Parathyroid adenoma (tissue), 2 donors: ENCODE results near the gene COX6B2.

Experiments used
- H2AFZ ChIP-seq: fragments of 300-600 bp; sonication (generic); one replicate; pipeline ENCODE4 v1.7.0; 2017; ENCODE audit warnings: antibody characterized with exemption, mild to moderate bottlenecking
- H3K27ac ChIP-seq: fragments of 300-600 bp; sonication (generic); one replicate; pipeline ENCODE4 v1.7.0; 2017
- H3K27me3 ChIP-seq: fragments of 300-600 bp; sonication (generic); one replicate; pipeline ENCODE4 v1.7.0; 2017; ENCODE audit warnings: low read length; ENCODE audit not compliant: control insufficient read depth, insufficient read depth
- H3K36me3 ChIP-seq: fragments of 300-600 bp; sonication (generic); one replicate; pipeline ENCODE4 v1.7.0; 2017; ENCODE audit warnings: low read length; ENCODE audit not compliant: control insufficient read depth, insufficient read depth
- H3K4me1 ChIP-seq: fragments of 300-600 bp; sonication (generic); one replicate; pipeline ENCODE4 v1.7.0; 2017; ENCODE audit warnings: control low read depth
- H3K4me2 ChIP-seq: fragments of 300-600 bp; sonication (generic); one replicate; pipeline ENCODE4 v1.7.0; 2017; ENCODE audit warnings: low read length
- H3K4me3 ChIP-seq: fragments of 300-600 bp; sonication (generic); one replicate; pipeline ENCODE4 v1.7.0; 2017; ENCODE audit warnings: low read depth, low read length
- H3K79me2 ChIP-seq: fragments of 300-600 bp; sonication (generic); one replicate; pipeline ENCODE4 v1.7.0; 2017; ENCODE audit warnings: control low read depth
- H3K9ac ChIP-seq: fragments of 300-600 bp; sonication (generic); one replicate; pipeline ENCODE4 v1.7.0; 2017; ENCODE audit warnings: mild to moderate bottlenecking
- H3K9me3 ChIP-seq: fragments of 300-600 bp; sonication (generic); one replicate; pipeline ENCODE4 v1.7.0; 2017; ENCODE audit warnings: low read length; ENCODE audit not compliant: control insufficient read depth
- TF ChIP-seq, protein P1 (sequence below): fragments of 300-600 bp; sonication (generic); IDR thresholded peaks from one replicate; pipeline ENCODE4 v1.7.0; 2017; ENCODE audit warnings: antibody characterized with exemption, mild to moderate bottlenecking
- donor health status: primary hyperparathyroidism.

Gene COX6B2

DNA sequence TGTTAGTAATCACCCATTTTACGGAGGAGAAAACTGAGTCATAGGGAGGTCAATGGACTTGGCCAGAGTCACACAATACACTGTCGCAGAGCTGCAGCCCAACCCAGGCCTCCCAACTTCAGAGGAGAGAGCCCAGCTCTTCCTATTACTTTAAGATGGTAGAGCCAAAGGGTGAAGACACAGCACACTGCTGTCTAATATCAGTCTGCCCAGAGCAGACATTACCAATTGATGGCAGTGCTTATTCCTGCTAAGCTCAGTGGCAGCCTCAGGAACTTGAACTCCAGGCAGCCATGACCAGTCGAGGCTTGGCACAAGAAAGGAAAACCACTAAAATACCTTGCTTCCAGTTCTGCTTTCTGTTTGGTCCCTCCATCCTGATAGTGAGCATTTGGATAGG is 47.8 kb downstream of the COX6B2 start:
- TF ChIP-seq, protein P1, sequence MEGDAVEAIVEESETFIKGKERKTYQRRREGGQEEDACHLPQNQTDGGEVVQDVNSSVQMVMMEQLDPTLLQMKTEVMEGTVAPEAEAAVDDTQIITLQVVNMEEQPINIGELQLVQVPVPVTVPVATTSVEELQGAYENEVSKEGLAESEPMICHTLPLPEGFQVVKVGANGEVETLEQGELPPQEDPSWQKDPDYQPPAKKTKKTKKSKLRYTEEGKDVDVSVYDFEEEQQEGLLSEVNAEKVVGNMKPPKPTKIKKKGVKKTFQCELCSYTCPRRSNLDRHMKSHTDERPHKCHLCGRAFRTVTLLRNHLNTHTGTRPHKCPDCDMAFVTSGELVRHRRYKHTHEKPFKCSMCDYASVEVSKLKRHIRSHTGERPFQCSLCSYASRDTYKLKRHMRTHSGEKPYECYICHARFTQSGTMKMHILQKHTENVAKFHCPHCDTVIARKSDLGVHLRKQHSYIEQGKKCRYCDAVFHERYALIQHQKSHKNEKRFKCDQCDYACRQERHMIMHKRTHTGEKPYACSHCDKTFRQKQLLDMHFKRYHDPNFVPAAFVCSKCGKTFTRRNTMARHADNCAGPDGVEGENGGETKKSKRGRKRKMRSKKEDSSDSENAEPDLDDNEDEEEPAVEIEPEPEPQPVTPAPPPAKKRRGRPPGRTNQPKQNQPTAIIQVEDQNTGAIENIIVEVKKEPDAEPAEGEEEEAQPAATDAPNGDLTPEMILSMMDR, result no peak
- H3K4me3 ChIP-seq, result no peak overlapping the region
- no peak overlapping the region for H2AFZ ChIP-seq
- H3K79me2 ChIP-seq, result no peaks in the 10 kb centered on the region
- no peaks in the 10 kb centered on the region for H3K4me1 ChIP-seq
- no peaks in the 10 kb centered on the region for H3K9me3 ChIP-seq
- no peaks in the 10 kb centered on the region for H3K27me3 ChIP-seq
- H3K4me2 ChIP-seq, result no peak overlapping the region
- no peaks in the 10 kb centered on the region for H3K36me3 ChIP-seq
- H3K9ac ChIP-seq, result no peak overlapping the region
- no peak overlapping the region for H3K27ac ChIP-seq

DNA sequence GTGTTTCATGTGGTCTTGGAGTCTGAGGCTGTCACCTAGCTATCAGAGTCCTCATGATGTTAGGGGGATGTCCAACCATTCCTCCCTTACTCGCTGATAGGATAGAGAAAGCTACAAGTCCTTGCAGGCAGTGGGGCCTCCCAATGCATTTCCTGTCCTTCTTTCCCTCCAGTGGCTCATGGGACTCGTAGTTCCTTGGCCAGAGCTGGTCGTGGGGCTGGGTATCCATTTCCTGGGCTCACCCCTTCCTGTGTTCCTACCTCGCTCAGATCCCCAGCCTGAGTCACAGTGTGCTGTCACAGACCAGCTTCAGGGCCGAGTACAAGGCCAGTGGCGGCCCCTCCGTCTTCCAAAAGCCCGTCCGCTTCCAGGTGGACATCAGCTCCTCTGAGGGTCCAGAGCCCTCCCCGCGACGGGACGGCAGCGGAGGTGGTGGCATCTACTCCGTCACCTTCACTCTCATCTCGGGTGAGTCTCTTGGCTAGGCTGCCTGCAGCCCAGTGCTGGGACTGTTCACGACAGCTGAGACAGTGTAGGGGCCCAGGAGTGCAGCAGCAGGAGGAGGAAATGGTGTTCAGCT is 48.4 kb downstream of the COX6B2 start:
- Histone ChIP-seq H3K79me2 (no peaks in the 10 kb centered on the region), H3K27me3 (no peaks in the 10 kb centered on the region), H3K36me3 (no peaks in the 10 kb centered on the region), H3K9ac (no peak overlapping the region), H3K4me1 (no peaks in the 10 kb centered on the region), H3K4me3 (no peak overlapping the region), H2AFZ (no peak overlapping the region), H3K4me2 (no peak overlapping the region), H3K9me3 (no peaks in the 10 kb centered on the region), H3K27ac (no peak overlapping the region)
- TF ChIP-seq, protein P1, result no peak

DNA sequence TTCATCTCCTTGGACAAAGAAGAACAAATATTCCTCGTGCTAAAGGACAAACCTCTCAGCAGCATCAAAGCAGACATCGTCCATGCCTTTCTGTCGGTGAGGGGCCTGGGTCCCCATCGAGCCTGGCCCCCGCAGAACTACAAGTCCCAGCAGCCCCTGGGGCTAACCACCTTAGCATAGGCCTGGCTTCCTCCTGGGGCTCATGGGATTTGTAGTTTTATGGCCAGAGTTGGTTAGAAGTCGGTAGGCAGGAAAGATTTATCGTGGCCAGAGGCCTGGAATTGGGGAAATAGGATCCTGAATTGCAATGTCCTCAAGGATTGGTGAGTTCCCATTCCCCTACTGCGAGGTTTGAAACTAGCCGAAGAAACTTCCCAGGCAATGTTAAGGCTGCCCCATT is 49.0 kb downstream of the COX6B2 start:
- no peaks in the 10 kb centered on the region for H3K36me3 ChIP-seq

DNA sequence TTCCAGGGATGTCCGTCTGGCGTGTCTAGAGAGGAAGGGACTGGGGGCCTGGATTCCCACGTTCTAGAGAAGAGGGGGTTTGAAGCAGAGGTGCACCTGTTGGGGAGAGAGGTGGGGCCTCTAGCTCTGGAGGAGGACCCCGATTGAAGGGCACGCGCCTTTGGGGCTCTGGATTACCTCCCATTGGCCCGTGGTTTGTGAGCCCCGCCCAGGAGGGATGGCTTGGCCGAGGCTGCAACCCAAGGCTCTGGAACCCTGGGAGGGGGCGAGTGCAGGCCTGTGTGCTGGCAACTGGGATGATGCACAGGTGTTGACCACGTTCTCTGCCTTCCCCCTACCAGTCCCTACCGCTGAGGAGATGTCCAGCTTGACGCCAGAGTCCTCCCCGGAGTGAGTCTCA is 49.5 kb downstream of the COX6B2 start:
- Histone ChIP-seq H3K79me2 (no peaks in the 10 kb centered on the region), H2AFZ (no peak overlapping the region), H3K27ac (no peak overlapping the region), H3K4me1 (no peaks in the 10 kb centered on the region), H3K4me3 (no peak overlapping the region), H3K4me2 (no peak overlapping the region), H3K9ac (no peak overlapping the region), H3K9me3 (no peaks in the 10 kb centered on the region), H3K36me3 (no peaks in the 10 kb centered on the region), H3K27me3 (no peaks in the 10 kb centered on the region)
- TF ChIP-seq, protein P1, result no peak

More for the DNA sequence above, 49.0 kb downstream of the COX6B2 start:
- Histone ChIP-seq H3K9me3 (no peaks in the 10 kb centered on the region), H3K4me3 (no peak overlapping the region), H3K27me3 (no peaks in the 10 kb centered on the region), H3K4me1 (no peaks in the 10 kb centered on the region), H3K9ac (no peak overlapping the region), H3K27ac (no peak overlapping the region), H3K4me2 (no peak overlapping the region), H2AFZ (no peak overlapping the region), H3K79me2 (no peaks in the 10 kb centered on the region)
- TF ChIP-seq, protein P1, result no peak

DNA sequence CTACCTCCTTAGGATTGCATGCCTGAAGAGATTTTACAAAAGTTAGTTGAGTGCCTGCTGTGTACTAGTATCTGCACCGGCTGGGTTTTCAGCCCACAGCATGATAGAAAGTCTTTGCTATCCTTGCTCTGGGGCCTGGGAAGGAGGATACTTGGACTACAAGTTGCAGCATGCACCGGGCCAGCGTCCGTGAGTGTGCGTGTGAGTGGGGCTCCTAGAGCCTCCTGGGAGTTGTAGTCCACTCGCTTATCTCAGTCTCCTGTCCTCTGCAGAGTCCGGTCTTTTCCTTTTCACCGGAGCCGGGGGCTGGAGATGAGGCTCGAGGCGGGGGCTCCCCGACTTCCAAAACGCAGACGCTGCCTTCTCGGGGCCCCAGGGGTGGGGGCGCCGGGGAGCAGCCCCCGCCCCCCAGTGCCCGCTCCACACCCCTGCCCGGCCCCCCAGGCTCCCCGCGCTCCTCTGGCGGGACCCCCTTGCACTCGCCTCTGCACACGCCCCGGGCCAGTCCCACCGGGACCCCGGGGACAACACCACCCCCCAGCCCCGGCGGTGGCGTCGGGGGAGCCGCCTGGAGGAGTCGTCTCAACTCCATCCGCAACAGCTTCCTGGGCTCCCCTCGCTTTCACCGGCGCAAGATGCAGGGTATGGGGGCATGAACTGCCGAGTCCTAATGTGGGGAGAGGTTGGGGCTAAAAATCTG is 50.1 kb downstream of the COX6B2 start:
- Histone ChIP-seq H2AFZ (no peak overlapping the region), H3K4me2 (no peak overlapping the region), H3K4me1 (no peaks in the 10 kb centered on the region), H3K27ac (no peak overlapping the region), H3K4me3 (no peak overlapping the region), H3K36me3 (no peaks in the 10 kb centered on the region), H3K27me3 (no peaks in the 10 kb centered on the region), H3K79me2 (no peaks in the 10 kb centered on the region), H3K9ac (no peak overlapping the region), H3K9me3 (no peaks in the 10 kb centered on the region)
- TF ChIP-seq, protein P1, result no peak
